Nephron progenitor cell (in vitro differentiated cells): ENCODE measurements around the gene DPAGT1.
A peak's percentile ranks its signal among the peaks of the same experiment; 100 is the strongest.

Experiments used
- DNase-seq: peaks from one replicate; pipeline ENCODE4 v3.0.0; 2021
- H3K27ac Mint-ChIP-seq: 2 replicates; pipeline ENCODE4 v1.8.0; 2021; ENCODE audit warnings: mild to moderate bottlenecking, moderate library complexity, mixed read lengths
- H3K27me3 Mint-ChIP-seq: 2 replicates; pipeline ENCODE4 v1.8.0; 2021; ENCODE audit warnings: mild to moderate bottlenecking, low read depth, mixed read lengths; ENCODE audit not compliant: poor library complexity
- H3K36me3 Mint-ChIP-seq: 2 replicates; pipeline ENCODE4 v1.8.0; 2021; ENCODE audit warnings: low read depth, mixed read lengths
- H3K4me1 Mint-ChIP-seq: 2 replicates; pipeline ENCODE4 v1.8.0; 2021; ENCODE audit warnings: mixed read lengths
- H3K4me3 Mint-ChIP-seq: 2 replicates; pipeline ENCODE4 v1.8.0; 2021; ENCODE audit warnings: mild to moderate bottlenecking, moderate library complexity, mixed read lengths
- H3K9me3 Mint-ChIP-seq: 2 replicates; pipeline ENCODE4 v1.8.0; 2021; ENCODE audit warnings: mild to moderate bottlenecking, moderate library complexity, mixed read lengths
- TF ChIP-seq, protein P1 (sequence below): fragments of 200-600 bp; sonication (generic); IDR thresholded peaks from 2 replicates; pipeline ENCODE4 v1.5.0; 2021; ENCODE audit warnings: antibody characterized with exemption

Gene DPAGT1

GRCh38 chr11:119088406-119088805, 13.2 kb downstream of the DPAGT1 start:
- TF ChIP-seq, protein P1, sequence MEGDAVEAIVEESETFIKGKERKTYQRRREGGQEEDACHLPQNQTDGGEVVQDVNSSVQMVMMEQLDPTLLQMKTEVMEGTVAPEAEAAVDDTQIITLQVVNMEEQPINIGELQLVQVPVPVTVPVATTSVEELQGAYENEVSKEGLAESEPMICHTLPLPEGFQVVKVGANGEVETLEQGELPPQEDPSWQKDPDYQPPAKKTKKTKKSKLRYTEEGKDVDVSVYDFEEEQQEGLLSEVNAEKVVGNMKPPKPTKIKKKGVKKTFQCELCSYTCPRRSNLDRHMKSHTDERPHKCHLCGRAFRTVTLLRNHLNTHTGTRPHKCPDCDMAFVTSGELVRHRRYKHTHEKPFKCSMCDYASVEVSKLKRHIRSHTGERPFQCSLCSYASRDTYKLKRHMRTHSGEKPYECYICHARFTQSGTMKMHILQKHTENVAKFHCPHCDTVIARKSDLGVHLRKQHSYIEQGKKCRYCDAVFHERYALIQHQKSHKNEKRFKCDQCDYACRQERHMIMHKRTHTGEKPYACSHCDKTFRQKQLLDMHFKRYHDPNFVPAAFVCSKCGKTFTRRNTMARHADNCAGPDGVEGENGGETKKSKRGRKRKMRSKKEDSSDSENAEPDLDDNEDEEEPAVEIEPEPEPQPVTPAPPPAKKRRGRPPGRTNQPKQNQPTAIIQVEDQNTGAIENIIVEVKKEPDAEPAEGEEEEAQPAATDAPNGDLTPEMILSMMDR: no peak
- Mint-ChIP-seq H3K4me3 (no peak overlapping the region), H3K27ac (no peak overlapping the region), H3K4me1 (peaks cover 53% of the 10 kb centered on the region), H3K27me3 (peaks cover 3% of the 10 kb centered on the region), H3K36me3 (peaks cover 10% of the 10 kb centered on the region), H3K9me3 (no peaks in the 10 kb centered on the region)
- no peak for DNase-seq

- H3K4me3 Mint-ChIP-seq: no peak overlapping the region
- H3K36me3 Mint-ChIP-seq: peaks cover 7% of the 10 kb centered on the region
- H3K9me3 Mint-ChIP-seq: no peaks in the 10 kb centered on the region
- no peak overlapping the region for H3K27ac Mint-ChIP-seq
- no peak for DNase-seq
- H3K4me1 Mint-ChIP-seq: peaks cover 47% of the 10 kb centered on the region
- TF ChIP-seq, protein P1: no peak
- peaks cover 3% of the 10 kb centered on the region for H3K27me3 Mint-ChIP-seq
Observed at GRCh38 chr11:119087747-119088241, 13.9 kb downstream of the DPAGT1 start.

DNA sequence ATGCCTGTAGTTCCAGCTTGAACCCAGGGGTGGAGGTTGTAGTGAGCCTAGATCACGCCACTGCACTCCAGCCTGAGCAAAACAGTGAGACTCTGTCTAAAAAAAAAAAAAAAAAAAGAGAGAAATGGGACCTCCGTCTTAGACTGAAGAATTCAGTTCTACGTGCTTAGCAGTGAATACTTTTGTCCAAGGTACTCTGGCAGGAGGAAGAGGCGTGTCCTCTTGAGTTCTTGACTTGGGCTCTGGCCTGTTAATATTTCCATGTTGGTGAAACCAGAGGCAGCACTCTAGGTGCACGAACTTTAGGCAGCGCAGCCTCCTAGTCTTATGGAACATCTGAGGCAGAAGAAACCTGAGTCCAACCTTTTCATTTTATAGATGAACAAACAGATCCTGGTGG, 14.5 kb downstream of the DPAGT1 start:
- H3K36me3 Mint-ChIP-seq: peaks cover 5% of the 10 kb centered on the region
- no peaks in the 10 kb centered on the region for H3K9me3 Mint-ChIP-seq
- H3K4me3 Mint-ChIP-seq: peak overlapping the region; percentile 30
- peaks cover 40% of the 10 kb centered on the region for H3K4me1 Mint-ChIP-seq
- TF ChIP-seq, protein P1: no peak
- peaks cover 3% of the 10 kb centered on the region for H3K27me3 Mint-ChIP-seq
- H3K27ac Mint-ChIP-seq: no peak overlapping the region
- DNase-seq: no peak

DNA sequence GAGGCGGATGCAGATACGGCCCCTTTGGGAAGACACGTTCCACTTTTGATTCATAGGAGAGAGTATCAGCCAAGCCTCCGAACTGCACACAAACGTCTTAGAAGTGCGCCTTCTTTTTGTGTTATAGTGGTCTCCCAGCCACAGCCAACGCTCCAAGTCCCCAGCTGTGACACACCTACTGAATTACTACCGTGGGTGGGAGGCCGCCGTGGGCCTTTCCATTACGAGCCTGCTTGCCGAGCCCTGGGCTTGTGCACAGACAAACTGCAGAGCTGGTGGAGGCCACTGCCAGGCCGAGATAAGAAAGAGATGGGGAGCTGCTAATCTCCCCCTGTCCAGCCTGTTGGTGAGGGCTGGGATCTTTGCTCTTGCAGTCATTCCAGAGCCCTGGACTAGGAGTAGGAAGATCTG, 16.2 kb downstream of the DPAGT1 start:
- DNase-seq: peak; percentile 39
- peak overlapping the region; percentile 98 for H3K27ac Mint-ChIP-seq
- no peaks in the 10 kb centered on the region for H3K9me3 Mint-ChIP-seq
- TF ChIP-seq, protein P1: no peak
- peaks cover 17% of the 10 kb centered on the region for H3K36me3 Mint-ChIP-seq
- H3K4me3 Mint-ChIP-seq: peak overlapping the region; percentile 98
- H3K27me3 Mint-ChIP-seq: peaks cover 6% of the 10 kb centered on the region
- peaks cover 30% of the 10 kb centered on the region for H3K4me1 Mint-ChIP-seq

GRCh38 chr11:119084663-119085436, 16.8 kb downstream of the DPAGT1 start, which contains the start of gene HMBS:
Gene HMBS, plus strand, starts transcription at chr11:119084881. Its CDS starts 153 bp downstream, at chr11:119085034.
- peak; percentile 84 for DNase-seq

More at GRCh38 chr11:119084663-119085436, 16.8 kb downstream of the DPAGT1 start, which contains the start of gene HMBS:
- peak within 1 kb of the TSS; percentile 98 for H3K4me3 Mint-ChIP-seq
- peak within 1 kb of the TSS; percentile 98 for H3K27ac Mint-ChIP-seq
- H3K4me1 Mint-ChIP-seq: peaks cover 24% of the 10 kb centered on the region
- peaks cover 20% of the 10 kb centered on the region for H3K36me3 Mint-ChIP-seq
- H3K9me3 Mint-ChIP-seq: no peaks in the 10 kb centered on the region
- peaks cover 6% of the 10 kb centered on the region for H3K27me3 Mint-ChIP-seq
- TF ChIP-seq, protein P1: no peak
